DMS53 treated with DMSO at 0.1 percent for 48 hours (cell line): ENCODE data around the gene TNRC18.

Experiments used
- DNase-seq: peaks from one replicate; lab custom pipeline; 2025; ENCODE audit not compliant: unreplicated experiment; lab: John Stamatoyannopoulos, UW

TNRC18 gene

GRCh38 chr7:5428478-5429252 lies 5.0 kb upstream of the TNRC18 start:
- DNase-seq: peak; percentile 64

DNA sequence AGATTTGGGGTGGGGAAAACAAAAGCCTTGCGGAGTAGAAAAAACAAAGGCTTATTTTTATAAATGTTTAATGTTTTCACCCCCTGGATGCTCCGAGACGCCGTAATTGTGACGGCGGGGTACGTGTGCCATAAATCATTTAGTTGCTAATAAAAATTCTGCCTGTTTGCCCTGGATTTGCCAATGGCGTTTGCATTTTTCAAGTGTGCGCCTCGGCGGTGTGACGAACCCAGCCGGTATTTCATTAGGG lies 2.5 kb upstream of the TNRC18 start:
- DNase-seq: no peak

- DNase-seq: peak; percentile 87
These were observed 2.0 kb upstream of the TNRC18 start for GRCh38 chr7:5425507-5426225.

- peak; percentile 66 for DNase-seq
These were observed 1.3 kb upstream of the TNRC18 start for GRCh38 chr7:5424749-5425506.

DNA sequence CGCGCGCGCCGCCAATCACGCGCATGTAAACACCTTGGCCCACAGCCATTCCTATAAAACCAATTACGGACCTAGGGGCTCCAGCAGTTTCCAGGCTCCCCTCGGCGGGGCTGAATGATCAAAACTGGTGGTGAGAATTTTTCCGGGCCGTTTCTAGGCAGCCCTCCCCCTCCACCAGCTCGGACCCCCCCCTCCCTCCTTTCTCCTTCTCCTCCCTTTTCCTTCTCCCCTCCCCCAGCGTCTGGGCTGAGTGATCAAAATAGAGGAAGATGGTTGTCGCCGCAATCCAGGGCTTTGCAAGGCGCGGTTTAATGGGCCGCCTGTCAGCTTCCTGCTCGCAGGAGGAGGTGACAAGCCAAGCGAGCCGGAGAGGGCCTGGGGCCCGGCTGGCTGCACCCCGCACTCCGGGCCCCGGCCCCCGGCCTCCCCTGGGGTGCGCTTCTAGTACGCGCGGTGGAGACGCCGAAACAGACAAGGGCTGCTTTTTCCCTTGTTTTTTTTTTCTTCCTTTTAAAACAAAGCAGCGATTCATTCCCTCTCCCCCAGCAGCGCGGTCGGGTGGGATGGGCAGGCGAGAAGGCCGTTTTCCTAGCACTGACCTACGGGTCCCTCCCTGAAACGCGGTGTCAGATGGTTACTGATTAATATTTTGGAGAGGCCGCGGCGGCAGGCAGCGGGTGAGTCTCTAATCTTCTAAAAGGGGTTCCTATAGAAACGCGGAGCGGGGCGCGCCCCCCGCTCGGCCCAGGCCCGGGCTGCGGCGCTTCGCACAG lies 528 bp upstream of the TNRC18 start:
- peak; percentile 97 for DNase-seq

DNA sequence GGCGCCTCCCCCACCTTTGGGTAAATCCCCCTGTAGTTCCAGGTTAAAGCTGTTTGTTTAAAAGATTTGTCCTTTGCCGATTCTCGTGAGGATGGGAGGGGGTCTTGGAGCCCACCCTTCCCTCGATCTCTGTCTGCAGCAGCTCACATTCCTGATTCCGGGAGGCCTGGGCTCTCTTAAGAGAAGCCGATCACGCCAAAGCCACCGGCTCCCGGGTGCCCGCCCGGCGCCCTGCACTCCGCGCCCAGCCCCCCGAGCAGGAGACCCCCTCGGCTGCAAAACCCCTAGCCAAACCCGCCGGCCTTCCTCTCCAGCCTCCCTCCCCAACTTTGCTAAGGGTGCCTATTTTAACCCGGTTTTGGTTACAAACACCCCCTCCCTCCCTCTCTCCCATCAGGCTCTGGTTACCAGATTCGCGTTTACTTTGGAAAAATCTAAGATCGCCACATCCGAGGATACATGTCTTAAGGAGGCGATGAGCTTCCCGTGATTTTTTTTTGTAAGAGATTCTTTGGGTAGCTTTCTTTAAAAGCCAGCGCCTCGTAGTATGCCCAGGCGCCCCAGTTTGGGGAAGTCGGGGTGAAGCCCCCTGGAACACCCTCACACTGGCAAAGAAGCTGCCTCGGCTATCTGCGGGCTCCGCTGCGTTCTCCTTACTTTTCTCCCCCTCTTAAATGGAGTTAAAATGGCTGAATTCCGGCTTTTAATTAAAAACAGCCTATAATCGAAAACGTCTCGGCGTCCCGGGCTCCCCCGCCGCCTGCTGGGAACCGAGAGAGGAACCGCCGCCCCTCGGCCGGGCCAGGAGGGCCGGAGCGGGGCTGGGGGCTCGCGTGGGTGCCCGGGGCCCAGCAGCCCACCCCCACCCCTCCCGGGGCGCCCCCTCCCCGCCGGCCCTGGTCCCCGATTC lies 983 bp downstream of the TNRC18 start:
- DNase-seq: peak; percentile 36

GRCh38 chr7:5421714-5422395 lies 1.8 kb downstream of the TNRC18 start:
- peak; percentile 58 for DNase-seq

DNA sequence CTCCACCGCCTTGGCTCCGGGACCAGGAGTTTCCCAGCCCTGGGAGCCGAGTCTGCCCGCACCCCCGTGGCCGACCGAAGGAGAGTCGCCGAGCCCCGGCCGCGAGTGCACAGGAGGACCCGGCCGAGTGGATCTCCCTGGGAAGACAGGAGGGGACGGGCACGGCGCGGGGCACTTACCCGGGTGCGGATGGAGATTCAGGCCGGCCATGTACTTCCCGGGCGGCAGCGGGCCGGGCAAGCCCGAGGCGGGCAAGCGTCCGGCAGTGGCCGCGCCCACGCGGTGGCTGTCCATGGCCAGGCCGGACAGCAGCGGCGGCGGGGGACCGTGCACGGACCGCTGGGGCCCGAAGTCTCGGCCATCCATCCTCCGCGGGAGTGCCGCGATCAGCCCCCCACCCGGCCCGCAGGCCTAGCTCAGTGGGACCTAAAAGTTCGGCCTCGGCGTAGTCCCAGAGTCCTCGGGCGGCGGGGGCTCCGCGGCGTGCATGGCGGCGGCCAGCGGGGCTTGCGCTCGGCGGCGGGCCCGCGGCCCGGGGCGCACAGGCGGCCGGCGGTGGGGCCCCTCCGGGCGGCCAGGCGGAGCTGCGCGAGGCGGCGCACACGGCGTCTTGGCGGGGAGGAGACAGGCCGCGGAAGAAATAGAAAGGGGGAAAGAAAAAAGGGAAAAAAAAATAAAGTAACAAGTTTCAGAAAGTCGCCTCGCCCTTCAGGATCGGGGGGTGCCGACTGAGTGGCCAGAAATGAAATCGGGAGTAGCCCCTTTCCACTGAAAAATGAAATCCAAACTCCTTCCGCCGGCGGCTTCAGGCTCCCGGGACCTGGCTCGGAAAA lies 2.5 kb downstream of the TNRC18 start:
- no peak for DNase-seq

DNA sequence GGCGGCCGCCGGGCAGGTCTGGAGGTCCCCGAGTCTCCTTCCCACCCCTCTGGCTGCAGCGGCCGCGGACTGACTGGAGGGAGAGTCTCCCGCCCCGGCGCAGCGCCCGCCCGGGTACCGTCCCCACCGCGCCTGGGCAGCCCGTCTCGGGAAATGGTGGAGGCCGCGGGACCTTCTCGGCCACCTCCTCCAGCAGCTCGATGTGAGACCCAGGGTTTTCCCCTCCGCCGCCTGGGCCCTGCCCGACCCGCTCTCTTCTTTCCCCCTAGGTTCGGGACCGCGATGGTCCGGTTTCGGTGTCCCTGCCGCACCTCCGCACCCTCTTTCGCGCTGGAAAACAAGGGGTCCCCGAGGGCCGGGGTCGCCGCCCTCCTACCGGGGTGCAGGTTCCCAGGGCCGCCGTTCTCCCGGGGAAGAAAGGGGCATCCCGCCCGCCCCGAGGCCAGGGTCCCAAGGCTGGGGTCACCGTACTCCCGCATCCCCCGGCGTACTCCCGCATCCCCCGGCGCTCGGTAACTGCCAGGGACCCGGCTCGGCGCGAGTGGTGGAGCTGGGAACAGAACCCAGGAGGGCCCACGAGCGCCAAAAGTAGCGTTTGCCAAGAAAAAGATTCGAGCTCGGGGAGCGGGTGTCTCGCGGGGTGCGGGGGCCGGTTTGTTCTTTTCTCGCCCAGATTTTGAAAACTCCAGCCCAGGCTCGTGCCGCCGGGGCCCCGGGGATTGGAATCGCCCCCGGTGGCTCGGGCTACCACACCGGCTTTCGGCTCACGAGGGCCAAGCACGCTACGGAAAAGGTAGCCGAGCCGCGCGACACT lies 3.4 kb downstream of the TNRC18 start:
- DNase-seq: no peak

- no peak for DNase-seq
These were observed 4.0 kb downstream of the TNRC18 start for GRCh38 chr7:5419539-5420066.

DNA sequence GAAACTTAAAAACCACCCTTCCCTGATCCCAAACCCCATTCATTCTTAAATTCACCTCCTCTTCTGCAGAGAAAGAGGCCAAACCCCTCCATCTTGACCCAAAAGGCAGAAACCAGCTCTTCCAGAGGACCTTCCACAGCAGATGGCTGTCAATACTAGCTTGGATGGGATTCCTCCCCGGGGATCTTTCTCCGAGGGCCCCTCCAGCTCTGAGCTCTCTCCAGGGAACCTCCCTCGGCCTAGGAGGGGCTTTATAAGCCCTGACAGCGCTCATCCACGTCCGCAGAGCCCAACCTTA lies 5.4 kb downstream of the TNRC18 start:
- no peak for DNase-seq

DNA sequence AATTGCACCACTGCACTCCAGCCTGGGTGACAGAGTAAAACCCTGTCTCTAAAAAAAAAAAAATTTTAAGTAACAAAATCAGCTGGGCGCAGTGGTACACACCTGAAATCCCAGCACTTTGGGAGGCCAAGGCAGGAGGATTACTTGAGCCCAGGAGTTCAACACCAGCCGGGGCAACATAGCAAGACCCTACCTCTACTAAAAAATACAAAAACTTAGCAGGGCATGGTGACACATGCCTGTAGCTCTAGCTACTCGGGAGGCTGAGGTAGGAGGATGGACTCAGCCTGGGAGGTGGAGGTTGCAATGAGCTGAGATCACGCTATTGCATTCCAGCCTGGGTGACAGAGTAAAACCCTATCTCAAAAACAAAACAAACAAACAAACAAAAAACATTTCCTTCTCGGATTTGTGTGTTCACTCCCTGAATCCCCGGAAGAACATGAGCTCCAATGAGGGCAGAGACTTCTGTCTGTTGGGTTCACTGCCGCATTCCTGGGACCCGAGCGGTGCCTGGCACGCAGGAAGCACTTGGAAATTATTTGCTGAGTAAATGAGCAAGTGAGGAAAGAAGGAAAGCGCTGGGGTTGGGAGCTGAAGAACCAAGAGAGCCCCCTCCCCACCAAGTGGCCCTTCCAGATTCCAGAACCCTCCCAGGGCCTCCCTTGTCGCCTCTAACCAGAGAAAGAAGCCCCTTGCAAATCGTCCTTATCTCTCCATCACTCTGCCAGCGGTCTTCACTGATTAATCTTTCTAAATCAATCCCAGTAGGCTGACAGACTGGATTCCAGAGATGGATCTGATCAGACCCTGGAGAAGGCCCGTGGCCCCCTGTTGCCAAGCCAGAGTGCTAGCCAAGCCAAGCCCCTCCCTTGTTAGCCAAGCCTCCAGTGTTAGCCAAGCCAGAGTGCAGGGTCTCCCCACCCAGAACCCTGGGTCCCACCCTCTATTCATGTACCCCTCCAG lies 6.2 kb downstream of the TNRC18 start:
- DNase-seq: no peak

DNA sequence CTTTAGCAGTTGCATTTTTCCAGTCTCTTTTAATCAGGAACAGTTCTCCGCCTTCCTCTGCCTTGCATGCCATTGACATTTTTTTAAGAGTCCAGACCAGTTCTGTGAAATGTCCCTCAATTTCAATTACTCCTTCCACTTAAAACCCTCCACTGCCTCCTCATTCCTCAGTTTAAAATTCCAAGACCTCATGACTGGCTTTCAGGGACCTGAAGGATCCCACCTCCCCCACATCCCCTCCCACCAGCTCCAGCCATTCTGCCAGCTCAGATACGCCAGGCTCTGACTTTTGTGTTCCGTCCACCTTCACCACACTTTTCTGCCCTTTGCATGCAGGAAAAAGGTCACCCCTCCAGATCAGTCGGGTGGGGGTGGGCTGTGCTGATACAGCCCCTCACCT lies 8.7 kb downstream of the TNRC18 start:
- DNase-seq: no peak

- no peak for DNase-seq
These were observed 10.2 kb downstream of the TNRC18 start for GRCh38 chr7:5413449-5413786.

DNA sequence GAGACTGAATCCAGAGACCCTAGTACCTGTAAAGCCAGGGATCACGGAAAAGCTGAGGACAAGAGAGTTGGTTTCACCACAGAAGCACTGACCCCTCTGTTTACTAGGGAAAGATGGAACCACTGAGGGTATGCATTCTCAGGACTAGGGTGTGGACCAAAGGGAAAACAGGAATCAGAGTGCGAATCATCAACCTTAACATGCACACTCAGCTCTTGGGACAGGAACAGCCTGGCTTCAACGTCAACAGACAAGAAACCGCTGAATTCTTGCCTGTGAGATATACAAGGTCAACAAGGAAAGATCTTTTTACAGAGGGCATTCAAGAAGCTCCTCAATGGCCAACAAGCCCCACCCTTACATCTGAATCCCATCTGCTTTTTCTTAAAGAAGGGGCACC lies 14.9 kb downstream of the TNRC18 start:
- DNase-seq: no peak

DNA sequence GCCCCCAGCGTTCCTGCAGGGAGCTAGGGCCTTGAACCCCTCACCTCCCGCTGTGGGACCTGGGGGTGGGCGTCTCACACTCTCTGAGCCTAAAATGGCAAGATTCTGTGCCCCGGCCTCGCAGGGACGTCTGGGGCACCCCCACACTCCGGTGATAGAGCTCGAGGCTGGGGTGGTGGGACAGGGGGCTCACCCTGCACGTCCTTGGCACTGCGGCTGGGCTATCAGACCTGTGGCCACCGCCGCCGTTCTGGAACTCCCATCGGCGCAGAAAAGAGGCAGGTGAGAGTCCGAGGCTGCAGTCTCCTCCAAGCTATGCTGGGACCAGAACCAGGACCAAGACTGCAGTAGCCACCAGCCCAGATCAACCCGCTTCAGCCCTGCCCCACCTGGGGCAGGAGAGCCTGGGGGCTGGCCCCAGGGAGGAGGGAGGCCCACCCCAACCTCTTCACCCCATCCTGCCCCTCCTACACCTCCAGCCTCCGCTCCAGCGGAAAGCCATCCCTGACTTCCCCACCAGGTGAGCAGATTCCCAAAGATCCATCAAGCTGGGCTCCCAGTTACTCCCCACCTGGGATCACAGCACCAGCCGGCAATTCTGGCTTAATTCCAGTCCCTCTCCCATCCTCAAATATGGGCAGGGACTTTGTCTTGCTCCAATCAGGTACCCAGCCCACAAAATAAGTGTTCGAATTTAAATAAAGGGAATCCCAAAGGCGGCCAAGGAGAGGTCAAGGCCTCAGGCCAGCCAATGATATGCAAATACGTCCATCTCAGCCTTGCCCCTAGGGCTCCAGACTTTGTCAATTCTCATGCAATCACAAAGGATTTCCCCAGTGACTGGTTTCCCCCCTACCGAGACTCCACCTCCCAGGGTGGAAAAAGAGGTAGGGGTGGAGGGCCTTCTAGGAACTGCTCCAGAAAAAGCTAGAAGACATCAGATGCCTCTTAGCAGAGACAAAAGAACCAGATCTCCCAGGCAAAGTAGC lies 16.4 kb downstream of the TNRC18 start:
- DNase-seq: no peak
